Measurements from ENCODE around the gene THEM4.
"Not testable (repeated sequence)": the region's sequence is repeated elsewhere in the genome, so short reads cannot be mapped to it uniquely, and the experiment has no call there.

THEM4 gene

GRCh38 chr1:151855933-151856332 lies 53.4 kb downstream of the THEM4 start:
- ChIA-PET POLR2A (no interaction called here), CTCF (interaction anchor here (0.9 to 1.1 kb wide), 2 partner anchors 9 to 53 kb away, joined by 3 read pairs; partner anchors contain the start of gene THEM4)
- TF ChIP-seq, protein P1, sequence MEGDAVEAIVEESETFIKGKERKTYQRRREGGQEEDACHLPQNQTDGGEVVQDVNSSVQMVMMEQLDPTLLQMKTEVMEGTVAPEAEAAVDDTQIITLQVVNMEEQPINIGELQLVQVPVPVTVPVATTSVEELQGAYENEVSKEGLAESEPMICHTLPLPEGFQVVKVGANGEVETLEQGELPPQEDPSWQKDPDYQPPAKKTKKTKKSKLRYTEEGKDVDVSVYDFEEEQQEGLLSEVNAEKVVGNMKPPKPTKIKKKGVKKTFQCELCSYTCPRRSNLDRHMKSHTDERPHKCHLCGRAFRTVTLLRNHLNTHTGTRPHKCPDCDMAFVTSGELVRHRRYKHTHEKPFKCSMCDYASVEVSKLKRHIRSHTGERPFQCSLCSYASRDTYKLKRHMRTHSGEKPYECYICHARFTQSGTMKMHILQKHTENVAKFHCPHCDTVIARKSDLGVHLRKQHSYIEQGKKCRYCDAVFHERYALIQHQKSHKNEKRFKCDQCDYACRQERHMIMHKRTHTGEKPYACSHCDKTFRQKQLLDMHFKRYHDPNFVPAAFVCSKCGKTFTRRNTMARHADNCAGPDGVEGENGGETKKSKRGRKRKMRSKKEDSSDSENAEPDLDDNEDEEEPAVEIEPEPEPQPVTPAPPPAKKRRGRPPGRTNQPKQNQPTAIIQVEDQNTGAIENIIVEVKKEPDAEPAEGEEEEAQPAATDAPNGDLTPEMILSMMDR (IDR thresholded peaks at IDR 0.05; ENCODE audit: control extremely low read depth, extremely low read depth, low read depth, missing control alignments) = no peak
- DNase-seq (ENCODE audit: extremely low spot score) = no peak

GRCh38 chr1:151855516-151855915 lies 53.8 kb downstream of the THEM4 start:
- POLR2A ChIA-PET; DNase-seq (ENCODE audit: extremely low spot score): not testable (repeated sequence)
- CTCF ChIA-PET = interaction anchor here (1.1 kb wide), 1 partner anchor 54 kb away, joined by 3 read pairs; the partner anchor contains the start of gene THEM4

GRCh38 chr1:151854658-151855057 lies 54.7 kb downstream of the THEM4 start:
- ChIA-PET POLR2A (no interaction called here), CTCF (no interaction called here)
- TF ChIP-seq, protein P1 (IDR thresholded peaks at IDR 0.05; ENCODE audit: control extremely low read depth, extremely low read depth, low read depth, missing control alignments) = no peak
- no peak for DNase-seq (ENCODE audit: extremely low spot score)

DNA sequence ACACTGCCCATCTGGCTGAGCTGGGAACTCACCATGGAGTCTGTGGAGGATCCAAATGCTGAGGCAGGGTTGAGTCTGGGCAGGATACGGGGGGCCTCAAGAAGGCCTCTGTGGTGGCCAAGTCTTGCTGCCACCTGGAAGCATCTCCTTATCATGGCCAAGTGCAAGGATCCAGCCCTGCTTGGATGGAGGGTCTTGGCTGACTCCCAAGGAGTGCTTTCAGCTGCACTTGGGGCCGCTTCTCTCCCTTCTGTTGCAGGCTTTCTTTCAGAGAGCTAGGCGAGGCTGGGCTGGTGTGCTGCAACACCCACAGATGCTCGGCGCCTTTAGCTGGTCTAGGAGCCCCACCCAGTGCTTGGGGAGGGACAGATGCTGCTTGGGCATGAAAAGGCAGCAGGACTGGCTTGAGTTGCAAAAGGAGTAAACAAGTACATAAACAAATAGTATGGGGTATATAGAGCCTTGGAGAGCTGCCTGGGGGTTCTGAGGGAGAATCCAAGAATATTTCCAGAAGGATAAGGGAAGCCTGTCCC lies 55.8 kb downstream of the THEM4 start, which contains the start of gene THEM5:
Gene THEM5, minus strand, starts transcription at position 302 of the 533 bp plus-strand sequence. Its CDS starts 147 bp downstream, at position 155.
- ChIA-PET CTCF (interaction anchor here (1.0 to 2.2 kb wide), 2 partner anchors 9 to 318 kb away, joined by 4 to 6 read pairs; no protein-coding TSS in a partner anchor), POLR2A (no interaction called here)
- DNase-seq (ENCODE audit: extremely low spot score) = no peak
- TF ChIP-seq, protein P1 (IDR thresholded peaks at IDR 0.05; ENCODE audit: control extremely low read depth, extremely low read depth, low read depth, missing control alignments) = no peak

DNA sequence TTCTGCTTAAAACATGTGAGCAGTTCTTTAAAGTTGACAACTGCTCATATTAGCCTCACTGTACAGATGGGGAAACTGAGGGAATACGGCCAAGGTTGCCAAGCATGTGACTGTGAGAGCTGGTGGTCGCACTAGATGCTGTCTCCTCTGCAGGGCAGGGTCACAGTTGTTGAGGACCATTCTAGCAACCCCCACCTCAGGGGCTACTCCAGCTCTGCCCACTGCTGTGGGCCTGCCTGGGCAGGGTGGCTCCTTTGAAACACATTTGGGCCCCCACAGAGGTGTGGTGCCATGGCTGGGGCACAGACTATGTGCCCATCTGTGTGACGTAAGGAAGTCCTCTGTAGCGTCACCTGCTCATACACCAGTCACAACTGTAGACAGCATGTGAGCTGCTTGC lies 56.6 kb downstream of the THEM4 start:
- no peak for DNase-seq (ENCODE audit: extremely low spot score)
- TF ChIP-seq, protein P1 (IDR thresholded peaks at IDR 0.05; ENCODE audit: control extremely low read depth, extremely low read depth, low read depth, missing control alignments) = no peak
- CTCF ChIA-PET = interaction anchor here (0.7 to 2.2 kb wide), 3 partner anchors 9 to 318 kb away, joined by 3 to 6 read pairs (median 4); no protein-coding TSS in a partner anchor
- POLR2A ChIA-PET = no interaction called here

GRCh38 chr1:151851886-151852285 lies 57.4 kb downstream of the THEM4 start:
- TF ChIP-seq, protein P1 (IDR thresholded peaks at IDR 0.05; ENCODE audit: control extremely low read depth, extremely low read depth, low read depth, missing control alignments) = no peak

DNA sequence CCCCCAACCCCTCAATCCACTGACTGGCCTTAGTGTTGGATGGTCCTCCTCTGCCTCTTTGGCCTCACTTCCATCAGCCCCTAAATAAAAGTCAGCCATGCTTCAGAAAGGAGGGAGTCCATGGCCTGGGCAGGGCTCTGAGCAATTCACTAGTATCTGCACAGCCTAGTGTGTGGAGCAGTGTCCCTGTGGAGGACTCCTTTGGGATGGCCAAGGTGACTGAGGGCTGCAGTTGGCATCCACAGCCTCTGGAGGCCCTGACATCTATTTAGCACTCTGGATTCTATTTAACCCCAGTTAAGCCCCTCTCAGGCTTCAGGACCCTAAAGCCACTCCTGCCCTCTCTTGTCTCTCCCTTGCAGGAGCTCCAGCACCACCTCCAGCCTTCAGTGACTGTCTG lies 59.4 kb downstream of the THEM4 start:
- TF ChIP-seq, protein P1 (IDR thresholded peaks at IDR 0.05; ENCODE audit: control extremely low read depth, extremely low read depth, low read depth, missing control alignments) = no peak
- no peak for DNase-seq (ENCODE audit: extremely low spot score)
- CTCF ChIA-PET = interaction anchor here (1.3 to 1.7 kb wide), 2 partner anchors 8 to 27 kb away, joined by 3 read pairs; no protein-coding TSS in a partner anchor
- POLR2A ChIA-PET = no interaction called here

More at GRCh38 chr1:151851886-151852285, 57.4 kb downstream of the THEM4 start:
- ChIA-PET CTCF (interaction anchor here (2.2 kb wide), 1 partner anchor 8 kb away, joined by 6 read pairs; no protein-coding TSS in a partner anchor), POLR2A (no interaction called here)
- DNase-seq (ENCODE audit: extremely low spot score) = no peak

Data from GM10248 (cell line).